OCI-LY3 (cell line): ENCODE results near the gene DSG2.

Experiments
- CTCF ChIP-seq: fragments of 200-600, 300-600 bp; sonication (generic); IDR thresholded peaks from 2 replicates; pipeline ENCODE4 v1.5.1; 2014; ENCODE audit warnings: antibody characterized with exemption, low read length, low read depth
- EZH2phosphoT487 ChIP-seq: fragments of 200-600 bp; shearing (Covaris generic); IDR thresholded peaks from 2 replicates; pipeline ENCODE4 v1.6.1; 2018; ENCODE audit warnings: antibody characterized with exemption, mixed run types, low read depth

- no peak for TF ChIP-seq CTCF
- no peak for TF ChIP-seq EZH2phosphoT487
Observed at GRCh38 chr18:31595121-31595771, 97.3 kb downstream of the DSG2 start.
